Measurements from ENCODE around the gene PAX2.

Gene PAX2

DNA sequence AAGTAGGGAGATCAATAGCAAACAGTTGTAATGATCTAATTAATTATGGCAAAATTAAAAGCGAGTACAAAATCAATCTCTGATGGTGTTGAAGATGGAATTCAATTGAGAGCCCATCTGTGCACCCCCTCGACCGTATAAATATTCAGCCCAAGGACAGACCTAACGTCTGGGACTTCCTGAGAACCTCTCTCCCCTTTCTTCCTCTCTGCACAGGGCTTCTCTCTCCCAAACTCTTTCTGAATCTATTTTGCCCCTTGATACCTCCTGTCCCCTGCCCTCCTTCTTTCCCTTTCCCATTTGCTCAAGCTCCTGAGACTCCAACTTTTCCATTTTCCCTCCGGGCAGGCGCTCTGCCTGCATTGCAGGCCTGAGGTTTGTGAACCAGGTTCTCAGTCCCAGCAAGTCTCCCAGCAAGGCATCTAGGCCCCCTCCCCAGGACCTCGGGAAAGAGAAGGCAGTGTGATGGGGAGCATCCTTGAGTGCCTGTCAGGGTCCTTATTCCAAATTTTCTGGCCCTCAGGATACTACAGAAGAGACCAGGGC is 8.5 kb upstream of the PAX2 start:
- TF ChIP-seq, protein P1, sequence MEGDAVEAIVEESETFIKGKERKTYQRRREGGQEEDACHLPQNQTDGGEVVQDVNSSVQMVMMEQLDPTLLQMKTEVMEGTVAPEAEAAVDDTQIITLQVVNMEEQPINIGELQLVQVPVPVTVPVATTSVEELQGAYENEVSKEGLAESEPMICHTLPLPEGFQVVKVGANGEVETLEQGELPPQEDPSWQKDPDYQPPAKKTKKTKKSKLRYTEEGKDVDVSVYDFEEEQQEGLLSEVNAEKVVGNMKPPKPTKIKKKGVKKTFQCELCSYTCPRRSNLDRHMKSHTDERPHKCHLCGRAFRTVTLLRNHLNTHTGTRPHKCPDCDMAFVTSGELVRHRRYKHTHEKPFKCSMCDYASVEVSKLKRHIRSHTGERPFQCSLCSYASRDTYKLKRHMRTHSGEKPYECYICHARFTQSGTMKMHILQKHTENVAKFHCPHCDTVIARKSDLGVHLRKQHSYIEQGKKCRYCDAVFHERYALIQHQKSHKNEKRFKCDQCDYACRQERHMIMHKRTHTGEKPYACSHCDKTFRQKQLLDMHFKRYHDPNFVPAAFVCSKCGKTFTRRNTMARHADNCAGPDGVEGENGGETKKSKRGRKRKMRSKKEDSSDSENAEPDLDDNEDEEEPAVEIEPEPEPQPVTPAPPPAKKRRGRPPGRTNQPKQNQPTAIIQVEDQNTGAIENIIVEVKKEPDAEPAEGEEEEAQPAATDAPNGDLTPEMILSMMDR (IDR thresholded peaks at IDR 0.05): no peak
- TF ChIP-seq ZFX (IDR thresholded peaks at IDR 0.05; ENCODE audit: borderline replicate concordance): no peak
- no peak overlapping the region for H3K27ac ChIP-seq

DNA sequence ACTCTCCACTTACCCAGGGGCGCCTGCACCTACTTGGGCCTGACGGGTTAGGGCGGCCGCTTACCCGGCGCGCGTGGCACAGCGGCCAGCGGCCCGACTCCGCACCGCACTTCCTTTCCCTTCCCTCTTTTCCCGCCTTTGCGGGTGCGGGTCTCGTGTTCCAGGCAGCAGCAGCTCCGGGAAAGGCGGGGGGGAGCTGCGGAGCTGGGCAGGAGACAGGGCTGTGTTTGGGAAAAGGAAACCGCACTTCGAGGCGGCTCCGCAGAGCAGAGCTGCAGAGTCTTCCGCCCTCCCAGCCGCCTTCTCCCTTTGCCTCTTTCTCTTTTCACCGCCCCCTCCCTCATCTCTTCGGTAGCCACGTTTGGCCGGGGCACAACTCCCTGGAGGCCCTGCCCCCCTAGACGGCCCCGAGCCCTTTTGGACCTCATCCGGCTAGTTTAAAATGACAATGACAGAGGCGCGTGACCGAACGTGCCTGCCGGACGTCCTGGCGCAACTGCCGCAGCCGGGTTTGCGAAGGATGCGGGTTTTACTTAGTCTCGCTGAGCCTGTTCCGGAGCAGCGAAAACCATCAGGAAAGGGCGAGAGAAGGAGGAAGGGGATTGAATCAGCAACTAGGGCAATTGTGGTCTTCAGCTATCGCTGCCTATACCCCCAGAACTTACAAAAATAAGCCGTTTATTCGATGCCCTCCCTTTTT is 7.9 kb upstream of the PAX2 start:
- H3K27ac ChIP-seq: no peak overlapping the region
- TF ChIP-seq ZFX (IDR thresholded peaks at IDR 0.05; ENCODE audit: borderline replicate concordance): no peak
- TF ChIP-seq, protein P1 (IDR thresholded peaks at IDR 0.05): no peak

DNA sequence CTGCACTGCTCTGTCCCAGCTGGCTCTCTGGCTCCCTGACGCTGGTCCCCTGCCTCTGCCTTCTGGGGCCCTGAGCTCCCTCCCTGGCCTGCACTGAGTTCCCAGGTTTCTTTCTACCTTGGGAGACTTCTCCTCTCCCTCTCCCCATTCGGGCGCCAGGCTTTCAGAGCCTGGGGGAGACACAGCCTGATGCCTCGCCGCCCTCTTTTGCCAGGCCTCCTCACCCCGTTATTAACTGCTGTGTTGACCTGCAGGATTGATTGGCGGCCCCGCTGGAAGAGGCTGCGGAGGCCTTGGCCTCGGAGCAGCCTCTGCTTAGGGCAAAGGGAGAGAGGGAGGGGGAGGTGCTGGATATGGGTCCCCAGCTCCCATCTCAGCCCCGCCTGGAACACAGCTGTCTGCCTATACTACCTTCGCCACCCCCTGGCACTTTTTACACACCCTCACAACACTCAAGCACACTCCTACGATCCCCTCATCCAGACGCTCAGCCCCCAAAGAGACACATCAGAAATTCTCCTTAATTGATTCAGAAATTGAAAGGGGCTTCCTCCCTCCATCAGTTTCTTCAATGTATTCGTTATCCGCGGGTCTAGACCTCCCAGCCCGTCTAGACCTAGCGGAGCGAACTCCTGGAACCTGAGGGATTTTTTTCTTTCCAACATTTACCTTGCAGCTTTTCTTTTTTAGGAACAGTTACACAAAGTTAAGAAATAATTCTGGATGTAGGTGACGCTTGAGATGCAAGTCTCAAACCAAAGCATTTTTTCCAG is 7.1 kb upstream of the PAX2 start:
- H3K27ac ChIP-seq: no peak overlapping the region
- no peak for TF ChIP-seq ZFX (IDR thresholded peaks at IDR 0.05; ENCODE audit: borderline replicate concordance)
- TF ChIP-seq, protein P1 (IDR thresholded peaks at IDR 0.05): no peak

DNA sequence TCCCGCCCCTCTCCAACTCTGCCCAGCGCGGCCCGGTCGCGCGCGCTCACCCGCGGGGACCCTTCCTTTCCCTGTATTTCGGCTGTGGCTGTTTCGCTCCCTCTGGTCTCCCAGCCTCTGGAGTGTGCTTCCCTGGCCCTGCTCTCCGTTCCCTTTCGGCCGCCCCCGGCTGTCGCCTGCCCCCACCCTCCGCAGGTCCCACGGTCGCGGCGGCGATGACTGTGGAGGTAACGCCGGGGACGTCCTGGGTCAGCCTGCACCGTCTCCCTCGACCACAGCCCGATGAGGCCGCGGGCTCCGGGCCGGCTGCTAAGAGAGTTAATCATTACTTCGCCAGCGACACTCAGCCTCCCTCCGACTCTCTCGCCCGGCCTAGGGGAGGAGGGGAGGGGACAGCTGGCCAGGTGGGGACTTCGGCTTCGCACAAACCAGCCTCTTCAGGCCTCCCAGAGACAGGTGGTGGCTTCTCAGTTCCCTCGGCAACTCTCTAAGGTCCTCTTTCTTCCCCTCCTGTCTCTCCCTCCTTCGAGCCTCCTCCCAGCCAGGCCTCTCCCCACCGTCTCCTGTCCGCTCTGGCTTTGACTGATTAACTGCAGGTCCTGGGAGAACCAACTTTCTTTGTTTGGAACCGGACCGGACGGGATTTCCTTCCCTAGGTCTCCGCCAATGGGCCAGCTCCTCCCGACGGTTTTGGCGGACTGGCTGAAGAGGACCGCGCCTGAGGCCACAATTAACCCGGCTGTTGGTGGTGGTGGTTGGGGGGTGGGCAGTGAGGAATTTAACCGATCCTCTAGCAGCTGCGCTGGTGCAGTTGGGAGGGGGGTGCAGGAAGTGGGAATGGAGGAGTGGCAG is 5.6 kb upstream of the PAX2 start:
- no peak overlapping the region for H3K27ac ChIP-seq
- TF ChIP-seq, protein P1 (IDR thresholded peaks at IDR 0.05): no peak
- TF ChIP-seq ZFX (IDR thresholded peaks at IDR 0.05; ENCODE audit: borderline replicate concordance): no peak

DNA sequence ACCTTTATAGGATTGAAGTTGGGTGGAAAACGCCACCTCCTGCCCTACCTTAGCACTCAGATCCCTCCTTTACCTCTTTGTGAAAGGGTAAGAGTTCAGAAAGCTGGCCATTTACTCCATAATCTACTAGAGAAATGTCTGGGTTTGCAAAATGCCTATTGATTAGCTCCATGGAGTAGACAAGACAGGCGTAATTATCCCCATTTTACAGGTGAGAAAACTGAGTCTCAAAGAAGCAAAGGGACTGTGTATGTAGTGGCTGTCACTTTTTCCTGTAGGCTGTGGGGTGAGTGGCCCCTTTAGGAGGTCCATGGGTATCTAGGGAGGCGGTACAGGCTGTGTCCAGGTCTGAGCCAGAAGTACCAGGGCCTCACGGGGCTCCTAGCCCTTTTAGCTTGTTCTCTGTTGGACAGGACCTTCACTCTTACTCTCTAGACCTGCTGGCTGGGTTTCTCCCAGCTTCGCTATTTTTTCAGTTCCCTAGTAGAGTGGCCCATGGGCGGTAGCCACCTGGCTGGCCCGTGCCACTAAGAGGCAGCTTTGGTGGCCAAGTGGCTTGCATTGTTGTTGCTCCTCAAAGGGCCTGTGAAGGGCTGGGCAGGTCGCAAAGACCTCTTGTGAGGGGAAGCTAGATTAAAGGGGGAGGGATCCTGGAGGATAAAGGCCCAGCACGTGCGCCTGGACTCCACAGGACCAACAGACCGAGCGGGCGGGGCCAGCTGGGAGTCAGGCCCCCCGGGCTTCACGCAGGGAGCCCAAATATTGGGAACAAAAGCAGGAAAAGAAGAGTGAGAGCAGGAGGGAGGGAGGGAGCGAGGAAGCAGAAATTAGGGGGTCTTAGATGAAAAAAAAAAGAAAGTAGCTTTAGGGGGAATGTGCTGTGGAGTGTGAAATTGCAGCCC is 4.7 kb upstream of the PAX2 start:
- TF ChIP-seq, protein P1 (IDR thresholded peaks at IDR 0.05): no peak
- TF ChIP-seq ZFX (IDR thresholded peaks at IDR 0.05; ENCODE audit: borderline replicate concordance): no peak
- H3K27ac ChIP-seq: no peak overlapping the region

DNA sequence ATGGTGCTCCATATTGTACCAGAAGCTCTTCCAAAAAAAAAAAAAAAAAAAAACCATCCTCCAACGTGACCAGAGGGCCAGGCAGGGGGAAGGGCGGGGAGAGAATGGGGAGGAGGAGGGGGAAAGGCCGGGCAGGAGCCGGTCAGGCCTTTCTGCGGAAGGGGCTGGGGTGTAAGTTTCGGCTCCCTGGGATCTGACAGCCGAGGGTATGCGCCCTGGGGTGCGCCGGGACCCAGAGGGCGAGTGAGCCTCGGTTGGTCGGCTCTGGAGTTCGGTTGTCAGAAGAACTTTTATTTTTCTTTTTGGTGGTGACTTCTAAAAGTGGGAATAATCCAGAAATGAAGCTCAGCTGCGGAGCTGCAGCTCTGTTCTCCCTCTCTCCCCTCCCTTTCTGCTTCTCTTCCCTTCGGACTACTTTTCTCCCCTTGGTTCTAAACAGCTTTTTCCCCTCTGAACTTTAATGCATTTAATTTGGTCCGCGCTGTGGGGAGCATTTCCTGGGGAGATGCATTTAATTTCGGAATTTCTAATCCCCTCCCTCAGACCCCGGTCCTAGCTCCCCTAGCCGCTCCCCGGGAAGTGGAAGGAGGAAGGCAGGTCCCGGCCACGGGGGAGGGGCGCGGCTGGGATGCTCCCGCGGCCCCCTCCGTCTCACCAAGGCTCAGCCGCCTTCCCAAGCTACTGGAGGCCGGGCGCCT is 3.9 kb upstream of the PAX2 start:
- no peak overlapping the region for H3K27ac ChIP-seq
- TF ChIP-seq ZFX (IDR thresholded peaks at IDR 0.05; ENCODE audit: borderline replicate concordance): no peak
- TF ChIP-seq, protein P1 (IDR thresholded peaks at IDR 0.05): no peak
